Measurements from ENCODE around the gene GUSB. TPM values are rescaled to one million over a fixed set of nuclear protein-coding genes. Genes with fewer than 3 reads are reported as not detected.
"Not testable (repeated sequence)": the region's sequence is repeated elsewhere in the genome, so short reads cannot be mapped to it uniquely, and the experiment has no call there.

Gene GUSB
- 19.6 TPM for total RNA-seq

GRCh38 chr7:65981965-65982792 is at the start of gene GUSB:
Gene GUSB, minus strand, starts transcription at chr7:65982213. Its CDS starts 30 bp downstream, at chr7:65982183.
- DNase-seq (ENCODE audit: low spot score in 2 of 2) (peak; percentile 97), FAIRE-seq (no peak)

GRCh38 chr7:66028342-66028741 is 46.3 kb upstream of the GUSB start:
- DNase-seq (ENCODE audit: low spot score in 2 of 2); FAIRE-seq: not testable (repeated sequence)

- FAIRE-seq (no peak), DNase-seq (ENCODE audit: low spot score in 2 of 2) (no peak)
Measured at GRCh38 chr7:66016131-66016461, 34.1 kb upstream of the GUSB start.

DNA sequence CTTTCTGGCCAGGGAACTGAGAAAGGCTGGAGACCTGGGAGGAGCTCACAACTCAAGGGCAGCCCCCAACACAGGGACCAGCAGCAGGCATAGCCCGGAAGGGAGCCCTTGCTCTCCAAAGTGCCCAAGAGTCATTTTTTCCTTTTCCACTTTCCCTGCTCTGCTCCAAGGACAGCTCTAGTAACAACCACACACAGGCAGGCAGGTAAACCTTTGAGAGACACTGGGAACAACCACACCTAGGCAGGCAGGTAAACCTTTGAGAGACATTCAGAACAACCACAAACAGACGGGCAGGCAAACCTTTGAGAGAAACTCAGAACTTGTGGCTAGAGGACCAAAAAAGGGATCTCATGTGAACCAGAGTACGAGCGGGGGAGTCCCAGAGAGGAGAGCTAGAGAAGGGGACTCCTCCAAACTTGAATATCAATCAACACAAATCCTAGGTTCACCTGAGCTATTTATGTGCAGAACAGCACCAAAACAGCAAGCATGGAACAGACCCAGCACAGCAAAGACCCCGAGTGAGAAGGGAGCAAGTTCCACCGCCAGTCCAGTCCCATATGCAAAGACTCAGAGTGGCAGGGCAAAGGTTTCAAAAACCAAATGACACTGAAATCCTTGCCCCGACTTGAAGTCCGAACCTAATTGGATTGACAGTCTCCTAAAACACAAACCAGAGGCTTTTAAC is 33.6 kb upstream of the GUSB start:
- FAIRE-seq (no peak), DNase-seq (ENCODE audit: low spot score in 2 of 2) (no peak)

DNA sequence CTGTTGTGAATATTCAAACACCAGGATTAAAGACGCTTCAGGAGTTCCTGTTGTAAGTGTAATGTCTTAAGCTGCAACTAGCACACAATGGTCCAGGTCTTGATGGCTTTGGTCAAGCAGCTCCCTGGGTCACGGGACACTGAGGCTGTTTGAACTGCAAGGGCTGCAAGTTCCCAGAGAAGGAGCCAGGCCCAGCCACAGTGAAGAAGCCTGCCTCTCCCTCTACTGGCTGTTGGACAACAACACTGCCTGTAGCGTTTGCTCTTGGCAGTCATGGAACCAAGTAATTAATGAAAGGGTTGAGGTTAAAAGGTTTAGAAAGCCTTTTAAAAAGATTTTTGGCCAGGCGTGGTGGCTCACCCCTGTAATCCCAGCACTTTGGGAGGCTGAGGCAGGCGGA is 31.9 kb upstream of the GUSB start:
- FAIRE-seq (no peak), DNase-seq (ENCODE audit: low spot score in 2 of 2) (peak in 1 of 2 donors; percentile 12)

DNA sequence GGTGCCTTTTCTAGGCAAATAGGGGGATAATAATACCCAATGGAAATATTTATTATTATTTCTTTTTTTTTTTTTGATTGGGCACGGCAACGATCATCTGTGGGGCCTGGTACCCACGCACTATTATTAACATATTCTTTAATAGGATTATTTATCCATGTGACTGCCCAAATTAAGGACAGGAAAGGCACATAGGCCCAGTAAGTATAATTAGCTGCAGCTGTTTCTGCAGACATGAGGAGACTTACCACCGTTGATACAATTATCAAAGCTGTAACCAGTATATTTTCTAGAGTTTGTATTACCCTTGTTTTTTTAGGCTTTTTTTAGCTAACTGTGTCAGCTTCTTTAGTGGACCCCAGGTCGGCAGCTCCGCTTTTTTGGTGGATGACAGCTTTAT is 25.2 kb upstream of the GUSB start:
- FAIRE-seq (no peak), DNase-seq (ENCODE audit: low spot score in 2 of 2) (no peak)

DNA sequence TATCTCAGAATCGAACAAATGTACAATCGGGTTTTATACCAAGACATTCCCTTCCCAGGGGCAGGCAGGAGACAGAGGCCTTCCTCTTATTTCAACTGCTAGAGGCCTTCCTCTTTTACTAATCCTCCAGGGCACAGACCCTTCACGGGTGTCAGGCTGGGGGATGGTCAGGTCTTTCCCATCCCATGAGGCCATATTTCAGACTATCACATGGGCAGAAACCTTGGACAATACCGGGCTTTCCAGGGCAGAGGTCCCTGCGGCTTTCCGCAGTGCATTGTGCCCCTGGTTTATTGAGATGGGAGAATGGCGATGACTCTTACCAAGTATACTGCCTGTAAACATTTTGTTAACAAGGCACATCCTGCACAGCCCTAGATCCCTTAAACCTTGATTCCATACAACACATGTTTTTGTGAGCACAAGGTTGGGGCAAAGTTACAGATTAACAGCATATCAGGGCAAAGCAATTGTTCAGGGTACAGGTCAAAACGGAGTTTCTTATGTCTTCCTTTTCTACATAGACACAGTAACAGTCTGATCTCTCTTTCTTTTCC is 23.2 kb upstream of the GUSB start:
- not testable (repeated sequence) for FAIRE-seq; DNase-seq (ENCODE audit: low spot score in 2 of 2)

DNA sequence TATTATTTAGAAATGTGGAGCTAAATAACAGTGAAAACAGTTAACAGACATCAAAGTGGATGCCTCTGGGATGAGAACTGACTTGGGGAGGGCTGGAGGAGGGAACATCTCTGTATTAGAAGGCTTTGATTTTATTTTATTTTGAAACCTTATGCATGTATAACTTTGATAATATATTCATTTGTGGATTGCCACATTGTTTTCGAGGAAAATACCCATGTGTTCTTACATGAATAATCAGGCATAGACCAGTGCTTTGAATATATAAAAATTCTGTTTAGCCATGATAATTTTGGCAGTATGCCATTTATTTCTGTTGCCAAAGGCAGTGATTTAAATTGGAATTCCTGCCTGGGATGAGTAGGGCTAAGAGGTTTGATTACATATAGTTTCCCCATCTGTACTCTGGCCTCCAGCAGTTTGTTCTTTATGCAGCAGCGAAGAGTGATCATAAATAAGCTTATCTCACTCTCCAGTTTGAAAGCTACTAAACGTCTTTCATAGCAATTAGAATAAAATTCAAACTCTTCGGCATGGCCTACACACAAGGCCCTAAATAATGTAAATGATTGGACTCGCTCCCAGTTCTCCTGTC is 18.9 kb upstream of the GUSB start:
- not testable (repeated sequence) for DNase-seq (ENCODE audit: low spot score in 2 of 2); FAIRE-seq

DNA sequence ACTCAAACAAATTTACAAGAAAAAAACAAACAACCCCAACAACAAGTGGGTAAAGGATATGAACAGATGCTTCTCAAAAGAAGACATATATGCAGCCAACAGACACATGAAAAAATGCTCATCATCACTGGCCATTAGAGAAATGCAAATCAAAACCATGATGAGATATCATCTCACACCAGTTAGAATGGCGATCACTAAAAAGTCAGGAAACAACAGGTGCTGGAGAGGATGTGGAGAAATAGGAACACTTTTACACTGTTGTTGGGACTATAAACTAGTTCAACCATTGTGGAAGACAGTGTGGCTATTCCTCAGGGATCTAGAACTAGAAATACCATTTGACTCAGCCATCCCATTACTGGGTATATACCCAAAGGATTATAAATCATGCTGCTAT is 13.0 kb upstream of the GUSB start:
- not testable (repeated sequence) for FAIRE-seq

DNA sequence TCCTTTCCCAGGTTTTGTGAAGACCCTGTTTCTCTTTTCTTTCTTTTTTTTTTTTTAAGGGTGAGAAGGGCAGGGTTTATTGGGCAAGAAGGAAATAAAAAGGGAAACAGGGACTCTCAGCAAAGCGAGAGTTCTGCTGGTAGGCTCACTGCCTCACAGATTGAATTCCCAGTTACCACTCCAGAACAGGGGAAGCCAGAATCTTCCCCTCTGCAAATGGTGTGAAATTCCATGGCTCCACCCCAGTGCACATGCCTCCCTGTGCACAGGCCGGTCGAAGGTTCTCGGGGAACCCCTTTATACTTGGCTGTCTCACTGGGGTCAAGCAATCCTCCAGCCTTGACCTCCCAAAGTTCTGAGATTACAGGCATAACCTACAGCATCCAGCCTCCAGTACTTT is 10.5 kb upstream of the GUSB start:
- no peak for FAIRE-seq

More for the DNA sequence above, 13.0 kb upstream of the GUSB start:
- not testable (repeated sequence) for DNase-seq (ENCODE audit: low spot score in 2 of 2)

DNA sequence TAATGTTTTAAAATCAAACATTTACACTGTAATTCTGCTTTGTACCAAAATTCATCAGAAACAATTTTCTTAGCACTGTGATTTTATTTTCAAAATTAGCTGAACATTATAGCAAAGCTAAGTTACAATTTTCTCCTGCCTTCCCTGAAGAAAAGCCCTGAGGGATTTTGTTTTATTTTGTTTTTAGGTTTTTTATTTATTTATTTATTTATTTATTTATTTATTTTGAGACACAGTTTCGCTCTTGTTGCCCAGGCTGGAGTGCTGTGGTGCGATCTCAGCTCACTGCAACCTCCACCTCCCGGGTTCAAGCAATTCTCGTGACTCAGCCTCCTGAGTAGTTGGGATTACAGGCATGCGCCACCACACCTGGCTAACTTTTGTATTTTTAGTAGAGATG is 9.8 kb upstream of the GUSB start:
- FAIRE-seq; DNase-seq (ENCODE audit: low spot score in 2 of 2): not testable (repeated sequence)

More for the DNA sequence above, 10.5 kb upstream of the GUSB start:
- DNase-seq (ENCODE audit: low spot score in 2 of 2), result no peak

DNA sequence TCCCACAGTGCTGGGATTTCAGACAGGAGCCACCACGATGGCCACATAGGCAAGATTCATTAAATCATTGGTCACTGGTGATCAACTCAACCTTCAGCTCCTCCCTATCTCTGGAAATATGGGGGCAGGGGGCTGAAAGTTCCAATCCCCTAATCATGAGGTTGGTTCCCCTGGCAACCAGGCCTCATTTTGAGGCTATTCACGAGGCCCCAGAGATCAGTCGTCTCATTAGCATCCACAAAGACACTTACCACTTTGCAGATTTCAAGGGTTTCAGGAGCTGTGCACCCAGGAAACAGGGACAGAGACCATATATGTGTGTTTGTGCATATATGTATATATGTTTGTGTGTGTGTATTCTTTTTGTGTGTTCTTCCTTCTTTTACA is 7.7 kb upstream of the GUSB start:
- FAIRE-seq, result no peak
- no peak for DNase-seq (ENCODE audit: low spot score in 2 of 2)

GRCh38 chr7:65988503-65988902 is 6.5 kb upstream of the GUSB start:
- not testable (repeated sequence) for DNase-seq (ENCODE audit: low spot score in 2 of 2); FAIRE-seq

DNA sequence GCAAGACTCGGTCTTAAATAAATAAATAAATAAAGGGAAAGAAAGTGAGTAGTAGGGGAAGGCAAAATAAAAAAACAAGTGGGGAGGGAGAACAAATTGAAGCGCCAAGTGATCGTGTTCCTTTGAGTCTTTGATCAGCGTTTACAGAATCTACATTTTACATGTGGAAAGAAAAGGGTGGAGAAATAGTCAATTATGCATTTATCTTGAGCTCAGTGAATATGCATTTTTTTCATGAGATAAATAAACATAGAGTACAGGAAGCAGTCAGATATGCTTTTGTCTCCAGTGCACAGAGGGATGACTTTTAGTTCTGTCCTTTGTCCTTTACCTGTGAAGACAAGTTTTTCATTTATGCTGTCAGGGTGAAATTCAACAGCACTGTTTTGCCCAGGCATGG is 6.1 kb upstream of the GUSB start:
- no peak for FAIRE-seq
- no peak for DNase-seq (ENCODE audit: low spot score in 2 of 2)

DNA sequence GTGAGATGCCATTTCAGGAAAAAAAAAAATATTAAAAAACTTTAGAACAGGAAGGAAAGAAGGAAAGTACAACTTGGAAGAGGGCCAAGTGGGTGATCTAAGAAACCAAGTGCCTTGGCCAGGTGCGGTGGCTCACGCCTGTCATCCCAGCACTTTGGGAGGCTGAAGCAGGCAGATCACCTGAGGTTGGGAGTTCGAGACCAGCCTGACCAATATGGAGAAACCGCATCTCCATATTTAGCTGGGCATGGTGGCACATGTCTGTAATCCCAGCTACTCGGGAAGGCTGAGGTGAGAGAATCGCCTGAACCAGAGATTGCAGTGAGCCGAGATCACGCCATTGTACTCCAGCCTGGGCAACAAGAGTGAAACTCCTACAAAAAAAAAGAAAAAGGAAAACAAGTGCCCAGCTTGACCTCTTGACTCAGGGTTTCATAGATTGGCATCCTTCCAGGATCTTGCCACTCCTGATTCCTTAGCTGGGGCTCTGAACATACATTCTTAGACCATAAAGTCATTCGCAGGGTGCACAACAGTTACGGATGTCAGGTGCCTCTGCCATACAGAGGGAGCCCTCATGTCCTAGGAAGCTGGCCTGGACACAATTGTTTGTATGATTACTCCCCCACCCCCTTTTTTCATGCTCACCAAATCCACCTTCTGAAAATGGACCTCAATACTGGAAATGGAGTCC is 2.1 kb upstream of the GUSB start:
- FAIRE-seq (no peak), DNase-seq (ENCODE audit: low spot score in 2 of 2) (no peak)

DNA sequence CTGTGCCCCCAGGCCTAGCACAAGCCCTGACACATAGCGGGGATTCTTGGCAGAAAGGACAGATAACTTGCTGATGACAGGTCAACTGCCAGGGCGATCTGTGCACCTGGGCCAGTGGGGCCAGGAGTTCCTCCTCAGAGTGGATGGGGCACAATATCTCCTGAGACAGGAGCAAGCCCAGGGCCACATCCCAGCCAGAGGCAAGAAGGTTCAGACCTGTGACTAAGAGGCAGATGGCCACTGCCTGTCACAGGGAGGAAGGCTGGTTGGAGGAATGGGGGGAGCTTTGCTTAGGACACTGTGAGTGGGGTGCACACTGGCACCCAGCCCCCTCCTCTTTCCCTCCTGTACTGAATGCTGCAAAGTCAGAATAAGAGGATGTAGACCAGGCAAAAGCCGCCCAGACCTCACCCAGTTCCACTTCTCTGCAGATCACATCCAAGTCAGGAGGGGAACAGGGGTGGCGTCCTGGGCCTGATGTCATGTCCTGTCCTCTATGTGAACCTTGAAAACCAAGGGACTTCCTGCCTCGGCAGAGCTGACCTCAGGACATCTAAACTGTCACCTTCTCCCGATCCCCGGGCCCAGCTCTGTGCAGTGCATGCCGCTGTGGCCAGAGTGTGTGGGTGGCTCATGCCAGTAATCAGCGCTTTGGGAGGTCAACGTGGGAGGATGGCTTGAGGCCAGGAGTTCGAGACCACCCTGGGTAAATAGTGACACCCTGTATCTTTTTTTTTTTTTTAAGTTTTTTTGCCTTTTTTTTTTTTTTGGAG is 1.3 kb downstream of the GUSB start:
- peak in 1 of 2 donors; percentile 38 for DNase-seq (ENCODE audit: low spot score in 2 of 2)
- FAIRE-seq, result no peak

DNA sequence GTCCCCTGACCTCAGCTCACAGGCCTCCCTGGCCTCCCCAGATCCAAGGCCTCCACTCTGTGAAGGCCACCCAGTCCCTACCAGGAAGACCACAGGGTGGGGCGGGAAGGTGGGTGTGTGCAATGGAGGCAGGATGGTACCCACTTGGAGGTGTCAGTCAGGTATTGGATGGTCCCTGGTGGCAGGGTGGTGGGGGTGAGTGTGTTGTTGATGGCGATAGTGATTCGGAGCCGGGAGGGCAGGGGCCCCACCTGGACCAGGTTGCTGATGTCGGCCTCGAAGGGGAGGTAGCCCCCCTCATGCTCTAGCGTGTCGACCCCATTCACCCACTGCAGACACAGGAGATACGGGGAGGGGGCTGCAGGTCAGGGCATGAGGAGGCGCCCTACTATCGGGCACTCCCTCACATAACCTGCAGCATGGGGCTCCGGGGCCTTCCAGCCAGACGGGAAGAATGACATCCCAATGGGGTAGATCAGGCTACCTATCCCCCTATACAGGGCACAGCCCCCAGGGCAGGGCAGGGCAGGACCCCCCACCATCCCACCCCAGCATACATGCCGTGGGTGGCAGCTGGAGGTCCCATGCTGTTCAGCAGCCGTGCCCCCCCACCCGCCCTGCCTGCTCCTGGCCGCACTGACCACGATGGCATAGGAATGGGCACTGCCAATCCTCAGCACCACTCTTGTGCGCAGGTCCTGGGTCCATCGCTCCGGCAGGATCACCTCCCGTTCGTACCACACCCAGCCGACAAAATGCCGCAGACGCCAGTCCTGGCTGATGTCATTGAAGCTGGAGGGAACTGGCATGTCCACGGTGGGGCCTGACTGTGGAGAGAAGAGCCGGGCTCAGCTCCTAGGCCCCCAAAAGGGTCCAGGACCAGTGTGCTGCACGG is 2.2 kb downstream of the GUSB start:
- no peak for DNase-seq (ENCODE audit: low spot score in 2 of 2)
- FAIRE-seq, result no peak

- FAIRE-seq (no peak), DNase-seq (ENCODE audit: low spot score in 2 of 2) (no peak)
Measured at GRCh38 chr7:65978891-65979582, 3.0 kb downstream of the GUSB start.

Data from frontal cortex (tissue), 4 donors.